Measurements from ENCODE around the gene RAB3B. TPM values are rescaled to one million over a fixed set of nuclear protein-coding genes. Genes with fewer than 3 reads are reported as not detected.
"Not testable (repeated sequence)": the region's sequence is repeated elsewhere in the genome, so short reads cannot be mapped to it uniquely, and the experiment has no call there.

RAB3B gene
- total RNA-seq, 1 donor = 77.3 TPM

DNA sequence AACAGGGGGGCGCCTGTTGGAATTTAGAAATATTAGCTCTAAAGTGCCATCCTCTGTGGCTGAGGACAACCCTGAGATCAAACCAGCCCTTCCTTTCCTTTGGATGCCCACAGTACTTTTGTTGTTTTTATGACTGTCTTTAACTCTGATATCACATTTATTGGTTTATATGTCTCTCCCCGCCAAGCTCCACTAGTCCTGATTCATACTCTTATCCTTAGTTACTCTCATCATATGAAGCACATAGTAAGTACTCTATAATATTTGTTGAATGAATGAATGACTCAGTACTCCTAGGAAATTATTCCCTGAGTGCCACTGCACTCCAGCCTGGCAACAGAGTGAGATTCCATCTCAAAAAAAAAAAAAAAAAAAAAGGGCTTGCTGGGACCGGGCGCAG is 89.3 kb downstream of the RAB3B start:
- no peak for DNase-seq (ENCODE audit: low read depth)
- no peak for TF ChIP-seq CTCF (IDR thresholded peaks at IDR 0.05; ENCODE audit: insufficient read depth, low read depth, low read length)
- H3K4me3 ChIP-seq (ENCODE audit: low read depth, low read length) = no peak overlapping the region

- H3K4me3 ChIP-seq (ENCODE audit: low read depth, low read length) = no peak overlapping the region
- no peak for TF ChIP-seq CTCF (IDR thresholded peaks at IDR 0.05; ENCODE audit: insufficient read depth, low read depth, low read length)
Observed at GRCh38 chr1:51899022-51899421, 91.5 kb downstream of the RAB3B start.

GRCh38 chr1:51898090-51898734 is 92.3 kb downstream of the RAB3B start:
- H3K4me3 ChIP-seq (ENCODE audit: low read depth, low read length) = no peak overlapping the region
- TF ChIP-seq CTCF (IDR thresholded peaks at IDR 0.05; ENCODE audit: insufficient read depth, low read depth, low read length) = no peak
- DNase-seq (ENCODE audit: low read depth) = peak; percentile 82

More at GRCh38 chr1:51899022-51899421, 91.5 kb downstream of the RAB3B start:
- DNase-seq (ENCODE audit: low read depth) = no peak

DNA sequence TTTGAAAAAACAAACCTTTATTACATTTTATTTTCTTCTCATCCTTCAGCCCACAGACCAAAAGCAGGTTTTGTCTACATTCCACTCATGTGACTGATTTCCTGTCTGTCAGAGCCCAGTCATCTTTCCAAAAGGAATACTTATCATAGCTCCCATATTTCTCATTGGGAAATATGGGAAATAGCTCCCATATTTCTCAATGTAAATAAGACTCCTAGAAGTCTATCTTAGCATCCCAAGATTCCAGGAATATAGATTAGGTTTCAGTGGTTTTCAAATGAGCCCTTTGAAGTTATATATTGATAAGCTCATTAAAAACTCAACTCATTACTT is 92.8 kb downstream of the RAB3B start:
- TF ChIP-seq CTCF (IDR thresholded peaks at IDR 0.05; ENCODE audit: insufficient read depth, low read depth, low read length) = no peak

GRCh38 chr1:51894748-51895147 is 95.8 kb downstream of the RAB3B start:
- H3K4me3 ChIP-seq (ENCODE audit: low read depth, low read length); DNase-seq (ENCODE audit: low read depth): not testable (repeated sequence)

More for the DNA sequence above, 92.8 kb downstream of the RAB3B start:
- H3K4me3 ChIP-seq (ENCODE audit: low read depth, low read length) = no peak overlapping the region
- peak; percentile 84 for DNase-seq (ENCODE audit: low read depth)

DNA sequence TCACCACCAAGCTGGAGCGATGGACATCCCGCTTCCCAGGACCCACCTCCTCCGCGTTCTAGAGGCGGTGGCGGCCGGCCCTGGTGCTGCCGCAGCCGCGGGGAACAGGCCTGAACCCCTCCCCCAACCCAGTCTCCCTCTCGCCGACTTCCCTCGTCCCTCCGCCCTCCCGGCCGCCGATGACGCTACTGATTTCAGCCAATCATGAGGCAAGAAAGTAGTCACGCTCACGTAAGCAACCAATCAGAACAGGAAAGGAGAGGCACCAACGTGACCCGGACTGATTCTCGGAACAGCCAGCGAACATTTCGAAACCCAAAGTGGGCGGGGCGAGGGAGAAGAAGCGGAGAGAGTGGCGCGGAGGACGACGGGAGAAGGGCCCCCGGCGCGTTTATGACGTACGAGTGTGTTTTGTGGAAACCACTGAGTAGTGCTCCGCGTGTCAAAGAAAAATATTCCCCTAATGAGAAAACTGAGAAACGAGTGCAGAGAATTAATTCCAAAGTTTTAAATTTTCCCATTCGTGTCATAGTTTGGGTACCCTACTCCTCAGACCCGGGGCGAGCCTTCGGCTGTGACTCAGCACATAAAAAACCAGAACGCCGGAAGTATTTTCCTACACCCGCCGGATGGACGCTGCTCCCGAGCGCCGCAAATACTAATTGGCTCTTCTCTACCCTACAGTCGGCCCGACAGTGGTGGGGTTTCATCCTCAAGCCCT is 111.7 kb downstream of the RAB3B start, which contains the start of gene NRDC:
TSS of gene NRDC (minus strand) at position 112 of the 721 bp plus-strand sequence. CDS start 112 bp downstream, outside the sequence.
- TF ChIP-seq CTCF (IDR thresholded peaks at IDR 0.05; ENCODE audit: insufficient read depth, low read depth, low read length) = no peak
- H3K4me3 ChIP-seq (ENCODE audit: low read depth, low read length) = peak within 1 kb of the TSS; percentile 100
- DNase-seq (ENCODE audit: low read depth) = peak; percentile 100

GRCh38 chr1:51878308-51878615 is 112.2 kb downstream of the RAB3B start:
- no peak for DNase-seq (ENCODE audit: low read depth)
- peak overlapping the region; percentile 100 for H3K4me3 ChIP-seq (ENCODE audit: low read depth, low read length)
- no peak for TF ChIP-seq CTCF (IDR thresholded peaks at IDR 0.05; ENCODE audit: insufficient read depth, low read depth, low read length)

Data from fibroblast of villous mesenchyme (primary cell).